SW 1271 (cell line): Measurements from ENCODE around the gene KIRREL3.

ENCODE experiments used
- DNase-seq, 2 experiments: peaks; one replicate each; lab custom pipeline; 2025; lab: John Stamatoyannopoulos, UW

Gene KIRREL3

DNA sequence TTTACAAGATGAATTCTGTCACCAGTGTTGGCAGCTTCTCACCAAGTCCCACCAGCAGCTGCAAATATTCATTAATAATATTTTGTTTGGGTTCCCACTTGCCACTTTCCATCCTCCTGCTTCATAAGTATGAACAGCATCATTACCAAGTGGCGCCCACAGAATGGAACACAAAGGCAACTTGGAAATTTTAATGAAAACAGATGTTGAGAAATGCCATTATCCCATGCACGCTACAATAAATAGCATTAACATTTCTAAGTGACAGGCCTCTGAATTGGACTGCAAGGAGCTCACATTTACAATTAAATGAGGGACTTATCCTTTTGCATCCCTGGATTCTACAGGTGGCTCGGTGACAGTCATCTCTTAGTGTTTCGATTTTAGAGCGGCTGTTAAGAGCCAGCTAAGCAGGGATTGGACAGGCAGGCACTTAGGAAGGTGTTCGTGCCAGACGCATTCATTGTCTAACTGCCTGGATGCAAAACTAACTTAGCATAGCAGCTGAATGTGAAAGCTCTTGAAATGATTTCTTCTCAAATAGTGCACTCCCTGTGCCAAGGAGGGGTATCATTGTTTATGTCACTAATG is 170.3 kb downstream of the KIRREL3 start:
- DNase-seq, result no peak

DNA sequence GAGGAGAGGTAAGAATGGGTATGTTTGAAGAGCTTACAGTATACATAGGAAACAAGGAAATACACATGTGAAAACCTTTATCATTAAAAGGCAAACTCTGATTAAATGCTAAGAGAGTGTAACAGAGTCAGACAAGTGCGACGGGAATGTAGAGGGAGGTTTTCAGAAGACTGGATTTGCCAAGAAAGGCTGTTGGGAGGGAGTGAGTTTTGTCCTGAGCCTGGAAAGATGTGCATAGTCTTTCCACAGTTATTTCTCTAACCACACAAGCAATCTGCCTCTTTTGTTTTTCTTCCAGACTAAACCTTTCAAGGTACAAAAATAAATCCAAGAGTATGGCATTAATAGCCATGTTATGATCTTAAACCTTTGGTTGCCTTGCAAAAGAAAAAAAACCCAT is 170.9 kb downstream of the KIRREL3 start:
- DNase-seq, result no peak

DNA sequence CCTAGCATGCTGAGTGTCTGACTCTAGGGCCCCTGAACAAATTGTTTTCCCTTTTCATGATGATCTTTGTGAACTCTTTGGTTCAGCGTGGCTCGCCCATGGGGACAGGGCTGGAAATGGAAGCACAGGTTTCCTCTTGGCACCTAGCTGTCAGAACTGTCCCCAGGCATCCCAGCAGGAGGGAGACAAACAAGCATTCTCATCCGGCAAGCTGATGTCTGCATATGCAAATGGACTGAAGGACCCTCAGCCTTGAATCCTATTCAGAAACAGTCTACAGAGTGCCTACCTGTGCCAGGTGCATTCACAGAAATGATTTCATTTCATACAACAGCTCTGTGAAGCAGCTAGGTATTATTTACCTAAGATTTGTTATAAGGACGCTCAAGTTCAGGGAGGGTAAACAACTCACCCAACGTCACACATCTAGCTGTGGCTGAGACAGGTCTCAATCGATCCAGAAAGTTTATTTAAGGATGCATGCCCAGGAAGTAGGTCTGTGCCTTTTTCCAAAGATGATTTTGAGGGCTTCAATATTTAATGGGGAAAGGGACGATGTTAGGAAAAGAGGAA is 176.4 kb downstream of the KIRREL3 start:
- DNase-seq, result no peak

DNA sequence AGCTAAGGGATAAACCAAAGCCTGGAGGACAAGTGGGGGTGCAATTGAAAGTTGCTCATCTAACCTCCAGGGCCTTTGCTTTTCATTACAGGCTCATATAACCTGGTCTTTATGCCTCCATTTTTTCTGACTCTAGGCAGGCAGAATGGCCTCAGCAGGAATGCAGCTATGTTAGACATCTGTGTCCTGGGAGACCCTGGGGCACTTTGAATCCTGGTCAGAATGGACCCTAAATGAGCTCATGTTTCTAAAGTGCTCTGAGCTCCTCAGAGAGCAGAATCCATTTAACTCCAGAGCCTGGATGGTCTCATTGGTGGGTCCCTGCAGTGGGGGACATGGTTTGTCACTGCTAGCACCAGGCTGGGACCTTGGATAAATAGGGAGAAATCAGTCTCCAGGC is 177.3 kb downstream of the KIRREL3 start:
- DNase-seq, result no peak

DNA sequence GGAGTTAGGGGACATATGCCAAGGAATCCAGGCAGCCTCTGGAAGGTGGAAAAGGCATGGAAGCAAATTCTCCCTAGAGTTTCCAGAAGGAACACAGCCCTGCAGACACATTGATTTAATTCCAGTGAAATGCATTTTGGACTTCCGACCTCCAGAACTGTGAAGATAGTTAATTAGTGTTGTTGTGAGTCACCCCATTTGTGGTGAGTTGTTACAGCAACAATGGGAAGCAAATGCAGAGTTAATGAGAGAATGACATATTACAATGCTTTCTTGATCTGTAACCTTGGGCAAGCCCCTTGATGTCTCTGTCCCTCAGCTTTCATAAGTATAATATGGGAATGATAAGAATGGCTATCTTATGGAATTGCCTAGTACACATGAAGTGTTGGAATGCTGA is 178.7 kb downstream of the KIRREL3 start:
- no peak for DNase-seq

DNA sequence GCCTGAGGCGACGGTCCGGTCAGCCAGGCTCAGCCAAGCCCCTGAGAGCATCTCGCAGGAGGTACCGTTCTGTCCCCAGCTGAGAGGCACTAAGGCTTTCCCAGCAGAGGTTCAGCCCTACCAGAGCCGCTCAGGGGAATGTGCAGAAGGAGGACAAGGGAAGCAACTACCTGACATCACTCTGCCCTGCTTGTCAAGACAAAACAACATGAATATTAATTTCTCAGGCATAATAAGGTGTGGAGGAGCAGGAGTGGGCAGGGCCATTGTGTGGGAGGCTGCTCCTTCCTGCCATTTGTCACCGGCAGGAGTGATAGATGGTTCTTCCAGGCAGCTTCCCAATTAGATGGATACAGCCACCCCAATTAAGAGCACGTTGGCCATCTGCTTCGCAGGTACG is 181.4 kb downstream of the KIRREL3 start:
- no peak for DNase-seq

DNA sequence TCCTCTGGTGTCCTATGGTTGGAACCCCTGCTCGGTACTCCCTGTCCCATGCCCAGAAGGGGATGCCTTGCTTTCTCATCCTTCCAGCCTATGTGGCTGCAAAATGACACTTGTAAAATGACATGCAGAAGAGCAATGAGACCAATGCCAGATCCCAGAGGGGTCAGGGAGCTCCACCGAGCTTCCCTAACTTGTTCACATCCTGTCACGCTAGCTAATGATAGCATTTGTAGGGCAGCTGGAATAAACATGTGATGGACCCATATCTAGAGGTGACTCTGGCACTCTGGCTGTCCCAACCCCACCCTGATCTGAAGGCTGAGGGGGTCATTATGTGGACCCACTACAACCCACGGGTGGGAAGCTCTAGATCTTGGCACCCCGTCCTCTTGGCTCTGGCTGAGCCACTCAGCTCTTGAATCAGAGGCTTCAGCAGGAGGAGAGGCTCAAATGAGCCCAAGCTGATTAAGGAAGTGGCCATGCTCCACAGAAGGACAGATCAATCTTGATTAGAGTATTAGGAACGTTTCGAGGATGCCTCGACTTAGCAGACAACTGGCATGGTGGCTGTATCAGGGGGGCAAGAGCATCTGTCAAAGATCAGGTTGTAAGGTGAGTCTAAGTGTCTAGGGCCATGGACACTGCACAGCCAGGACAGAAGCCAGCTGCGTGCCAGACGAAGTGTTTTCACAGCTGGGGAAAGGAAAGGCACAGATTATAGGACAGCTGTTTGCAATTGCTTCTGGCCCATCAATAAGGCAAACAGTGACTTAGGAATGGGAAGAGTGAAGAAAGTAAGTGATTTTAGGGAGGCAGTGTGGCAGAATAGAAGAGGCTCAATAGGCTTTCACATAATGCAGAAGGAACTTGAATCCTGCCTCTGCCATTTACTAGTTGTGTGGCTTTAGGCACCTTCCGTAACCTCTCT is 182.8 kb downstream of the KIRREL3 start:
- no peak for DNase-seq

DNA sequence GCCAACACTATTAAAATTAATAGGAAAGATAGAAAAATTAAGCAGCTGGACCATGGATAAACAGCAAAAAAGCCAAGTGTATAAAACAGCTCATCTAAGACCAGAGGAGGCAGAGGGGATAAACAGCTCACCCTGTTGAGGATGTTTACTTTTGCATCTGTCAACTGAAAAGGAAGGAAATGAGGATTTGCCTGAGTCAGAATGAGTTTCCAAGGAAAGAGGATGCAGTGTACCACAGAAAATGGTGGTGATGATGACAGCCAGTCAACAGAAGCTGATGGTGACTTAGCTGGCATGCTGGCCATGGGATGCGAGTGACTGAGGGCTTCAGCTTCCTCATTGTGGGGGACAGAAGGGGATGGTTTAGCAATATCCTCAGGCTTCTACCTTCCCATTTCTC is 183.5 kb downstream of the KIRREL3 start:
- DNase-seq, result no peak

DNA sequence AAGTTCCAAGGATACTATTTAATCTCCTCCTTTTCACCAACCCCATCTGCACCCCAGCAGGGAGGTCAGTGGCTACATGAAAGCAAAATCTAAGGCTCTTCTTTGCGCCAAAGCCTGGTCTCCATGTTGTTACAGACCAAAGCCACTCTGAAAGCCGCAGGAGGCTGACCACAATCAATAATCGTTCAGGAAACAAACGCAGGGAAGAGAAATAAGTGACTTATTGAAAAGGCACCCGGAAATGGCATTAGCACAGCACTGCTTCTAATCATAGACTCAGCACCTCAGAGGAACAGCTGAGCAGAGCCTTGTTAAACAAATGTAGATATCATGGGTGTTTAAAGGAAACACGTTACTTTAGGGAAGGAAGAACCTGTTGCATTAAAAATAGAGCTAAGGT is 183.9 kb downstream of the KIRREL3 start:
- no peak for DNase-seq

DNA sequence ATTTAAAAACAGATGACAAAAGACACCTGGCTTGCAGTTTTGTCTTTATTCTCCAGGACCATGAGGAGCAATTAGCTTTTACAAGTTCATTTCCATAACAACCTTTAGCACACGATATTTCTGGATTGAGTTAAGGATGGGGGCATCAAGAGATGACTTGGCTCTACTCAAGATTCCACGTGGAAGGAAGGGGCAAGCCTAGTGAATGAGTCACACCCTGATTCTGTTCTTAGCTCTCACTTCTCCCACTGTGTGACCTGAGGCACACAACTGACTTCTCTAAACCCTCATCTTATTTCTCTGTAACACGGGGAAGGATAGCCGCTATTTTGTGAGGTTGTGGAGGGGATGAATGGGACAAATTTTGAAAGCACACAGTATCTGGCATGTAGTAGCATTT is 185.5 kb downstream of the KIRREL3 start:
- no peak for DNase-seq

DNA sequence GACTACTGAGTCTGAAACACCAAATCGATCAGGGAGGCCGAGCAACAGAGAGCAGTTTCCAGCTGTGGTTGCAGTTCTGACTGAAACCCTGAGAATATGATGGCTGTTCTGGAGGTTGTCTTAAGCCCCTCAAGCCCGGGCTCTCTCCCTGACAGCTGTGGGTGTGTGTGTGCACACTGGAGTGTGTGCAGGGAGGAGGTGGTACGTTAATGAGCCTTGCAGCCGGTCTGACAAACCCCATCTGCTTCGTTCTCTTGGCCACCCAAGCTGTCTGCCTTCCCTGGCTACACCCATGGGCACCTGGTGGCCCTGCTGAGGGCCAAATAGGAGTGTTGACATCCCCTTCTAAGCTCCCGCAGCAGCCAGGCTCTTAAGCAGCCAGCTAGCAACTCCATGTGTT is 189.8 kb downstream of the KIRREL3 start:
- no peak for DNase-seq

DNA sequence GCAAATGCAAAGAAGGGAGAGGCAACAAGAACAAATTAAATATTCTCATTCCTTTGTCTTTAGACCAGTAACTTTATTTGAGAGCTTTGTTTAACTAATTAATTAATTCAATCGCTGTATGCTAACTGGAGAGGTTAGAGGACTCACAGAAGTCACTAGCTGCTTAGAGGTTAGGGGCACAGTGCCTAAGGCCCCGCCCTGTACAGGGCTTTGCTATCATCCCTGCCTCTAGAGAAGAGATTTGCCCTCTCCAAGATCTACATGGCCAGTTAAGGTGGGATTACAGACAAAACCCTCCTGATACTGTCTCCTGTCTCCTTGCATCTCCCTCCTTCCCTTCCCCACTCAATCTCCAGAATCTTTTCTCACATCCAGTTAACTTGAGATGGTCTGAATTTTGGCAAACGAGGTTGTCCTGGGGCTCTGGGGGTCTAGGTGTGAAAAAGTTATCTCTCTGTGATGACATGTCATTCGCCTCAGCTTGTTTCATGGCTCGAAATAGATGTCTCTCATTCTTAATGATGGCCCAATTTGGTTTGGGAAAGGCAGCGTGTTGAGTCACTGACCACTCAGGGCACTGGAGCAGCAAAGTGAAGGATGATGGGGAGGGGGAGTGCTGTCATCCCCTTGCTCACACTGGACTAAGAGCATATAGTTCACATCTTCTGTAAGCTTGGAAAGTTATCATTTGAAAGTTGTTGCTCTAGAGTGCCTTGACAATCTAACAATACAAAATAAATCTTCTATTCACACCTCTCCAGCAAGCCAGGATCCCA is 190.9 kb downstream of the KIRREL3 start:
- no peak for DNase-seq

DNA sequence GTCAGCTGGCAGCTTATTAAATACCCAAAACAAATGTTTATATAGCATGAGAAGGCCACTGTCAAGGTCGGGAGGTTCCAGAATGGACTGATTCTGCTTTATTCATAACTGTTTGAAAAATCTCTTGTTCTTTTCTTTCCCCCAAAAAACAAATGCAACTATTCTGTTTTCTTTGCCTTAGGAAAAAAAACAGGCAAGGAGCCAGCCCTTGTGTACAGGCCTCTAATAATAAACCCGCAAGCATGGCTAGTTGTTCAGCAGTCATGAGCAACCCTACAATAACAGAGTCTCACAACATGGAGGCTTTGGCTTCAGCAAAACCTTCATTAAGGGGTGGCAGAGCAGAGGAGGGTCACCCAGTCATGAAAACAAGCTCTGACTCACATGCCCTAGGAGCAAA is 191.7 kb downstream of the KIRREL3 start:
- no peak for DNase-seq

DNA sequence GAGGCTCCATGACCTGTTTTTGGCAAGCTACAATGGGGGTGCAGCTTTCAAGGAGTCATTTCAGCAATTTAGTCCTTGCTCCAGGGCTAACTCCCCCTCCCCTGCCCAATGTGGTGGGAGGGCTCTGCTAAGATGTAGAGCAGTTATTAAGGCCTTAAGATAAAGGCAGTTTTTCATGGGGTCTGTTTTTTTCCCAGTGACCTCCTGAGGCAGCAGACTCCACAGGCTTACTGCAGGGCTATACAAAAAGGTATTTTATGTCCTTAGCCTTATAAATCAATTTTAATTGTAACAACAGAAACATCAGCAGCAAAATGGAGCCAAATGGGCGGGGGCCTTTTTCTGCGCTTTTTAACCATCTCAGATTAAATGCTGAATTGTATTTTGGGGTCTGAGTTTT is 192.3 kb downstream of the KIRREL3 start:
- DNase-seq, result no peak

DNA sequence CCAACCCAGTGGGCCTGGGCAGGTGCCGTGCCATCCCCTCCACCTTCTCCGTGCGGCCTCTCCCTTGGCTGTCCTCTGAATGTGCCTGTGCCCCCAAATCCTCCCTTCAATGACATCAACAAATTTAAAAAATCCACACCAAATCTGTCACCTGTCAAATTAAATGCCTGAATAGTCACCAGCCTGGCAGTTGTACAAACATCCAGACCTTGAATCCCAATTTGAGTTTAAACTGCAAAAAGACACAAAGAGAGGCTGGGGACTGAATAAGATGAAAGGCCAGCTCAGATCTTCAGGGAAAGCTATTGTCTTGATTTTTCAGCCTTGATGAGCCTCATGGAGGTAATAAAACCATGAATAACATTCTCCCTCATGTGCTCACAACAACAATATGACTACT is 194.7 kb downstream of the KIRREL3 start:
- no peak for DNase-seq

DNA sequence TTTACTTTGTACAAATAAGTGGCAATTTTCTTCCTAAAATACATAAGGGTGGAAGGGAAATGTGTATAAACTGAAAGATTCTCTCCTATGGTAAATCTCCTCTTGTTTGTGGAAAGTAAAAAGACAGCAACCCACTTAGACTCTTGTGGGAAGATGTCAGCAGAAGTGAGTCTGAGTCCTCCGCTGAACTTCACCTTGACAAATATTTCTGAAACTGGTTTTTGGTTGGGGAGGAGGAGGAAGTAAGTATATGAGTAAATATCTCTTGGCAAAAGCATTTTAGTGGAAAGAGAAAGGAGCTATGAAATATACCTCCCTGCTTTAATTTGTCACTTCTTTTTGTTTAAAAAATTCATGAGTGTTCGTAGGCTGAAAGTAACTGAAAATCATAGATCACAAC is 196.2 kb downstream of the KIRREL3 start:
- no peak for DNase-seq

DNA sequence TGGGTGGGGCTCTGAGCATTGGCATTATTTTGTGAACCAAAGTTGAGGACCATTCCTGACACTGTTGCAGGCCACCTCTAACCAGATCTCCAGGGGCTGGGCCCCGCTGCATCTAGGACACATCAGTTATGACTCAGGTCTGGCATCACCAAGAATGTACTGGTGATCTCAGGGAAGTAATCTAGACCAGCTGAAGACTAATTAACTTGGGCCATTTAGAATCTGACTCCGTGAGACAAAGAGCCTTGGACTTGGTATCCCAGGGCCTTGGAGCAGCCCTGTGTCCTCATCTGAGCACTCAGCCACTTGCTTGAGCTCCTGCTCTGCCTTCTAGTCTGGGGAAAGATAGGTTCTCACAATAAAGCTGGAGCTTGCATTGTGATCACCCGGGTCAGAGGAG is 200.6 kb downstream of the KIRREL3 start:
- no peak for DNase-seq

DNA sequence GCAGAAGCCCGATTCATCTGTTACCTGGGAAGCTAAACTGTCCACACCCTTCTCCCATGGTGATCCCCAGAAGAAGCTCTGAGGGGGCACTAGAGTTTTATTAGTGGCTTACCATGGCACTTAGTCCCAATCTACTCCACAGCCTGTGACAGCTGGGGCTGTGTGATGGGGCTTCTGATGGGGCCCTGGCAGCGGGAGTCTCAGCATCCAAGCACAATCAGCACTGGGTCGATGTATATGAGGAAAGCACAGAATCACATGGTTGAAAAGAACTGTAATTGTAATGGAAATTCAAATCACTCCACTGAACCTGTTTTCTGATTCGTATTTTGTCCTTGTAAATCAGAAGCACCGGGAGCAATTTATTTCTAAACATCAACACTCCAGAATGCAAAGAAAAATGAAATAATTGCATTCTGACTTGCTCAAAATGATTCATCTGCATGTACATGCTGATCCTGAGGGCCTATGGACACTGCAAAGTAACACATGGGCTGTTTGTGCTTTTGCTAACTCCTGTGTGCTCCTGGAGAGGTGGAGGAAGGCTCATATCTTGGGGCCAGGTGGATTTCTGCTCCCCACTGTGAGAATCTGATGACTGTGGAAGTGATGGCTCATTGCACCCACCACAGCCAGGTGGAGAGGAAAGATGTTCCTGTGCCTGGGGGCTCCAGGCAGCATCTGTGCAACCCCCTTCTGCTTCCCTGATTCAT is 203.0 kb downstream of the KIRREL3 start:
- no peak for DNase-seq

DNA sequence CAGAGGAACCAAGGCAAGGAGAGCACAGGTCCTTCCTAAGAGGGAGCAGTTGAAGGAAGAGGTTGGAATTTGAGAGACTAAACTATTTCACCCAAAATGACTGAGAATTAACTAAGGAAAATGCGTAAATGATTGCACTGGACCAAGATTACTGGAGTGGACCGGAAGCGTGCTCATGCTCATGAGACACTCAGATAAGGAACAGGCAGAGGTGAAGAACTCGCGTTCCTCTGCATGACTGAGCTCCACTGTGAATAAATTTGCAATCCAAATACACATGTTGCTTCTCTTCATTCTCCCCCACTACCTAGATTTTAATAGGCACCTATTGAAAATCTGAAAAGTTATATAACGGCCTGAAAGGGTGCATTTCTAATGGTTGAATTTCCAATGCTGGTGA is 207.0 kb downstream of the KIRREL3 start:
- no peak for DNase-seq

DNA sequence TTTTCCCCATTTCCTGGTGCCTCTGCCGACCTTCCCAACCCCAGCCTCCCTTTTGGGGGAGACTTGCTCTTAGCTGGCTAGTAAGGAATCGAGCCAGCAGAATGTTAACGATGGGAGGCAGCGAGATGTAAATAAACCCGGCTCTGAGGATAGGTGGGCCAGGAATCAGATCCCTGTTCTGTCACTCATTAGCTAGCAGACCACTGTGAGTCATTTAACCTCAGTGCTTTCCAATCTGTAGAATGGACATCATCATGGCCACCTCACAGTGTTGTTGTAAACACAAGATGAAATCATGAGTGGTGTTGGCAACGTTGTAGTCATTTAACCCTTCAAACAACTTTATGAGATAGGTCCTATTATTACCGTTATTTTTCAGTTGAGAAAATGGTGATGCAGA is 208.6 kb downstream of the KIRREL3 start:
- no peak for DNase-seq

DNA sequence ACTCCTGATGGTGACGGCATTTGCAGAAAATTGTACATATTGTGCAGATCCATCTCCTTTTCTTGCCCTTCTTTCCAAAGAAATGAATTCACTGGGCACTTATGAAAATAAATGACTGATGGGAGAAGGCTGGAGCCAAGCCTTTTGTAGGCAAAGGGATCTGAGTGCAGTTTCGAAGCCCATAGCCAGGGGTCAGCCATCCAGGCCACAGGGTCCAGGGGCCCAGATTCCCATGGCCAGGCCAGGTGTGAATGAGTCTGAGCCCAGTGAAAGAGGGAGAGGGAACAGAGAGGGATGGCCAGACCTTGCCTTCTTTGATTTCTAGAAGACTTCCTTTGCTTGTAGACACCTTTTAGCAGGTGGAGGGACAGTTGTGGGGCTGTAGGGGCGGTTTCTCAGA is 209.1 kb downstream of the KIRREL3 start:
- DNase-seq, result no peak

DNA sequence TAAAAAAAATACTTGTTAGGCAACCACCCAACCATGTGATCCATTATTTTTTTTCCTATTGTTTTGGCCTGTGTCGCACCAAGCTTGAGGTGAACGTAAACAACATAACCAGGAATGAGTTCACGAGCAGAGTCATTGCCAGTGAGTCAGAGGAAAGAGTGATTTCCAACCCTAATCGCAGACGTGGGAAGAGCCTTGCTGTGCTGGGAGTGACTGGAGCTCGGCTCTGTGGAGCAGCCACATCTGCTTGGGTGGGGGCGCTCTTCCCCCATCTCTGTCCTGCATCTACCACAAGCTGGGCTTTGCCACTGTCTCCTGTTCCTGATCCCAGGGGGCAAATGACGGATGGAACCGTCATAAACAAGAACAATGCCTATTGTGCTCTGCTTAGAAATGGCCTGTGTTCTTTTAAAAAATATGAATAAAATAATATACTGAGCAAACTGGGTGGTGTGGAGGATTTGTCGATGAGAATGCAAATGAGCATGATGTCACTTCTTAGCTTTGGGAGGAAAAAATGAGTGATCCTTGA is 210.0 kb downstream of the KIRREL3 start:
- no peak for DNase-seq
